Measurements from ENCODE around the gene EPB41L4A.

EPB41L4A gene

GRCh38 chr5:112304743-112305142 lies 114.3 kb downstream of the EPB41L4A start:
- no peak for DNase-seq

- no peak for DNase-seq
Measured at GRCh38 chr5:112303685-112304084, 115.4 kb downstream of the EPB41L4A start.

DNA sequence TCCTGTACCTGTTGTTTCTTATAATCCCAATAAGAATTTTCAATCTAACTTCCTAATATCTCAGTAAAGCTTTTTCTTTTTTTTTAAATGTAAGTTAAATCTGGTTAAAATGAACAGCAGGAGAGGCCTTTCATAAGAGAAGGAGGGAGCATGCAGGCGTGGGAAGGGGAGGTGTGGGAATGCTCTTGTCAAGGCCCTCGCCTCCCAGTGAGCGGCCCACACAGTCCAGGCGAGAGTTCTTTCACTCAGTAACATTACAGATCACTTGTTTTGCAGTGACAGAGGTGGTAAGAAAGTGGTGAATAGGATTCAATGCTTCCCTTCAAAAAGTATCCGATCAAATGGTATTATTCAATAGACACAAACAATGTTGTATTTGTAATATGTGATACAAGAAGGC lies 125.0 kb downstream of the EPB41L4A start:
- DNase-seq, result no peak

DNA sequence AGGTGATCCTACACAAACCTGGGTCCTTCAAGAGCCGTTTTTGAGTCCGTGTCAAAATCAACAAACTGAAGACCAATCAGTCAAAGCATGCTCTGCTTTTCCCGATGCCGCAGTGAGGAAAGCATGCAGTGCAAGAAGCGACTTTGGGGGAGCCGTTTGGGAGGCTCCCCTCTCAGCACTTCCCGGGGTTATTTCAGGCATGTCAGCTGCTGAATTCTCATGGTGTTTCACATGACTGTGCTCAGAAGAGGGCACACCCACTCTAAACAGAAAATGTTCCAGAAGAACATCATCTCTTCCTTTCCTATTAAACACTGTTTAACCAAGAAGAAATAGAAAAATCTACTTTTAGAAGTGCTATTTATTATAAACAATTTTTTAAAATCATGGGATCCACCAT lies 125.5 kb downstream of the EPB41L4A start:
- no peak for DNase-seq

DNA sequence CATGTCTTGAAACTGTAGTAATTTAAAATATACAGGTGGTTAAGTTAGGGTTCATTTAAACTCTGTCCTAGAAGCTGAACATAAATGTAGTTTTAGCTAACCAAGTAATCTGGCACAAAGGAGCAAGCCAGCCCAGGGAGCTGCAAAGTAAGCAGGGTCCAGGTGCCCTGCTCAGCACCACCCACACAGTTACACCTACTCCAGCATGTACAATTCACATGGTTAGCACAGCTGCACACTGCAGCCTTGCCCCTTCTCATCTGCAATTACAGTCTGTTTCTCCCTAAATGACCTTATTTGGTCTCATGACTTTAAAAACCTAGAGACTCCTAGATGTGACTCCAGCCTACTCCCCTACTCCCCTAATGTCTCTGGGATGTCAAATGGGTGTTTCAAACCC lies 128.4 kb downstream of the EPB41L4A start:
- DNase-seq, result no peak

DNA sequence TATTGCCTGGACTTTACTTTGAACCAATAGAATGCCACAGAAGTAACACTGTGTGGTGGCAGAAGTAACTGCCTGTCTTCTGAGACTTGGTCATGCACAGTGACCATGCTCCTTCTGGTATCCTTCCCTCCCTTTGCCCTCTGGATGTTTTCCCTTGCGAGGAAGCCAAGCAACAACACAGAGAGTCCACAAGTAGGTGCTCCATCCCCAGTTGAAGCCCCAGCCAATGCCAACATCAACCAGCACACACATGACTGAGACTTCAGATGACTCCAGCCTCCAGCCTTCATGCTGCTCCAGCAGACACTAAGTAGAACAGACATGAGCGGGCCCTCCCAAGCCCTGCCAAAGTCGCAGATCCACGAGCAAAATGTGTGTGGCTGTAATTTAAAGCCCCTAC lies 129.6 kb downstream of the EPB41L4A start:
- DNase-seq, result no peak

GRCh38 chr5:112283943-112284929 lies 134.8 kb downstream of the EPB41L4A start:
- no peak for DNase-seq

GRCh38 chr5:112283034-112283582 lies 136.0 kb downstream of the EPB41L4A start:
- DNase-seq, result no peak

DNA sequence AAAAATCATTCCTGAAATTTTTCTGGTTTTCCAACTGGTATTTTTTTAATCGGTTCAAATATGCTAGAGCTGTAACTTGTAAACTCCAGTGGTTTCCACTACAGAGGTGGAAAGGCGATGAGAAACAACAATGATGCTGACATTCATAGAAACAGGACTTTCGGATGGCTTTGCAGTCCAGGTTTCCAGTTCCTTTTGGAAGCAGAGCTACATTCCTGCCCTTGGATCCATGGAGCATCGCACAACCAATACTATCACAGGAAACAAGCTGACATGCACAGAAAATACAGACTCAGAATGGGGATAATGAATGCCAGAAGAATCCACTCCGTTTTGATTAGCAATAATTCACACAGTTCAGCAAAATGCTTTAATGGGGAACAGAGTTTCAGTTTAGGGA lies 140.0 kb downstream of the EPB41L4A start:
- DNase-seq, result no peak

DNA sequence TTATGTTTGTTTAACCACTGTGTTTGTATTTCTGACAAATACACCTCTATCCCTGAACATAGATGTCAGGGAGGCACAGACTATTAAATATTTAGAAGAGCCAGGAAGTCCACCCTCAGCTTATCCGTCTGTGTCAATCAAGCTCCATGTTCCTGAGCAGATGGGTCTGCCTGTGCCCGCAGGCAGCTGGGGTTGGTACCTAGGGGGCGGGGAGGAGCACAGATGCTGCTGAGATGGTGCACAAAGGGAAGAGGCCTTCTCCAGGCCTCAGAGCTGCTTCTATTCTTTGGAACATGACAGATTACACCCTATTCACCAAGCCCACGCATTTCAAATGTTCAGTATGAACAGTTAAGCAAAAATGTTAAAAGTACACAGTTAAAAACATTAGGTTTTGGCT lies 142.1 kb downstream of the EPB41L4A start:
- peak; percentile 79 for DNase-seq

DNA sequence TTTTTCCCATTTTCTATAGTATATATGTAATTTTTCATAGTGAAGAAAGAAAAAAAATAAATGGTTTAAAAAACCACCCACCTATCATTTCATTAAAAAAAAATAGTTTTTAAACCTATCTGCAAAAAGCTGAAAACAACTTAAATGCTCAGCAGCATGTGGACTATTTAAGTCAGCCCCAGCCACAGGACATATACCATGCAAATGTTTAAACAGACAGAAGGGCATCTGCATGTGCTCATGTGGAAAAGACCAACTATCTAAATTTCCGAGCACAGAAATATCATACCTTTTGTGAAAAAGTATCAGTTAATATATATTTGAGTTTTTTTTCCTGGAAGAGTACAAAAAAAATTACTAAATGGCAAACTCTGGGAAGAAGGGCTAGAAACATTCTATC lies 143.4 kb downstream of the EPB41L4A start:
- DNase-seq, result no peak

GRCh38 chr5:112270299-112271293 lies 148.5 kb downstream of the EPB41L4A start:
- no peak for DNase-seq

- DNase-seq, result no peak
Measured at GRCh38 chr5:112267231-112267630, 151.8 kb downstream of the EPB41L4A start.

DNA sequence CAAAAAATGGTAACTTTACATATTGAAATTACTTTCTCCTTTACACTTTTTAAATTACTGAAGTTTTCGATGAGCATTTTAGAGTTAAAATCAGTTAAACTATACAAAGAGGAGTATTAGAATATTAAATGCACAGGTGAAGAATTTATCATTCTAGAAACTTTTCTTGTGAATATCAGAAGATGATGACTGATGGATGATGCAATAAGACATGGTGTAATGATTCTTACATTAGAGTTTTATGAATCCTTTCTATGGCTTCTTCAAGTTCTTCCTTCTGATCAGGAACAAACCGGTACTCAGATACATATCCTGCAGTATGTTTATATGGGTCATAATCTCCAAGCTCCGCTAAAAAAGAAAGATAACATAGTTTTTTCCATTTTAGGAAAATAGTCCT lies 154.4 kb downstream of the EPB41L4A start:
- no peak for DNase-seq

GRCh38 chr5:112264151-112264550 lies 154.9 kb downstream of the EPB41L4A start:
- DNase-seq, result no peak

DNA sequence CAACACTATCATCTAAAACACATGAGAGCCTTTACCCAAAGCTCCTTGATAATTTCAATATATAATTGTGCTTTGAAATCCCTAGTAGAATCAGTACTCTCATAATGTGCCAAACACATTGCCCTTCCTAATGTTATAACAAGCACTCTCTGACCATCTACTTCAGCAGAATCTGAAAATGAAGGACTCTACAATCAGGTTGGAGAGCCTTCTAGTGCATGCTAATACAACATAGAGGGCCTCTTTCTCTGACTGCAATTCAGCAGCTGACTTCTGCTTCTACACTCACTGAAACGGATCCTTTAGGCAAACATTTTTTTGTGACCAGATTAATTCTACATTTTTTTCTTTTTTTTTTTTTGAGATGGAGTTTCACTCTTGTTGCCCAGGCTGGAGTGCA lies 155.6 kb downstream of the EPB41L4A start:
- DNase-seq, result no peak

GRCh38 chr5:112258571-112258970 lies 160.5 kb downstream of the EPB41L4A start:
- no peak for DNase-seq

- no peak for DNase-seq
Measured at GRCh38 chr5:112257976-112258375, 161.1 kb downstream of the EPB41L4A start.

GRCh38 chr5:112257005-112257404 lies 162.1 kb downstream of the EPB41L4A start:
- DNase-seq, result no peak

DNA sequence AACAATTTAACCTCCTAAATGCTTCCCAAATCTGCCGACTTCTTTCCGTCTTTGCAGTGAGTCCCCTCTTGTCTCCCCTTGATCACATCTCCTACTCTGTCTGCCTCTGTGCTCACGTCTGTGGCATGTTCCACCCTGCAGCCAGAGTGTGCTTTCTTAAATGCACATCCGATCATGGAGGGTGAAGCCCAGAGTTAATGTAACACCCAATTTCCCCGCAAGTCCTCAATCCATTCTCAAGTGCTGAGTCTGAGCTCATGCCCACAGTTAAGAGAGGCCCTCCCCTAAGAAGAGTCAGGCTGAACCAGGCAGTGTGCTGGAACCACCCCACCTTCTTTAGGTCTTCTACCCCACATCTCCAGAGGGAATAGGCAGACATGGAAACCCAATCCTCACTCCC lies 164.8 kb downstream of the EPB41L4A start:
- no peak for DNase-seq

- DNase-seq, result no peak
Measured at GRCh38 chr5:112253478-112254250, 165.4 kb downstream of the EPB41L4A start.

GRCh38 chr5:112250551-112250950 lies 168.5 kb downstream of the EPB41L4A start:
- no peak for DNase-seq
